IPS-18a (cell line): Measurements from ENCODE around the gene TENT5C.

ENCODE experiments used
- H3K27ac ChIP-seq: one replicate; pipeline ENCODE4 v1.5.1; 2013; ENCODE audit warnings: low read length
- H3K27me3 ChIP-seq: one replicate; pipeline ENCODE4 v1.6.1; 2013; ENCODE audit warnings: mild to moderate bottlenecking, low read length; ENCODE audit not compliant: control insufficient read depth, insufficient read depth
- H3K36me3 ChIP-seq: one replicate; pipeline ENCODE4 v1.6.1; 2013; ENCODE audit warnings: low read depth, low read length; ENCODE audit not compliant: control insufficient read depth
- H3K4me1 ChIP-seq: one replicate; pipeline ENCODE4 v1.6.1; 2013; ENCODE audit warnings: low read depth, low read length; ENCODE audit not compliant: control insufficient read depth
- H3K4me3 ChIP-seq: one replicate; pipeline ENCODE4 v1.5.1; 2013; ENCODE audit warnings: low read length
- H3K9ac ChIP-seq: one replicate; pipeline ENCODE4 v1.6.1; 2013; ENCODE audit warnings: mild to moderate bottlenecking, low read length, moderate library complexity
- H3K9me3 ChIP-seq: one replicate; pipeline ENCODE4 v1.6.1; 2013; ENCODE audit warnings: low read depth, low read length; ENCODE audit not compliant: control insufficient read depth

TENT5C gene

DNA sequence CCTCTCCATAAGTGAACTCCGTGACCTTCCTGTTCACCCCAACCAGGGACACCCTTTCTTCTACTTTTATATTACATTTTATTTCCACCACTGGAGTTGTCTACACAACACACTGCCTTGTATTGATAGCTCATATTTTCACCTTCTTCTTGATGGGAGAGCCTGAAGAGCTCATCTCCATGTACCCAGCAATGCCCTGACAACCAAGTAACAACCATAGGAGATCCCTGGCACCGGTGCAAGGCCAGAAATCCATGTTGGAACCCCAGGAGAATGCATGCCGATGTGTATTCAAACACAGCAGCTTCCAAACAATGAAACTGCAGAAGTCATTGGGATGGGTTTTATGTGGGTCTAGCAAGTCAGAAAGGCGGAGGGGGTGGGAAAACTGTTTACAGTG lies 15.5 kb downstream of the TENT5C start:
- no peaks in the 10 kb centered on the region for H3K4me1 ChIP-seq

DNA sequence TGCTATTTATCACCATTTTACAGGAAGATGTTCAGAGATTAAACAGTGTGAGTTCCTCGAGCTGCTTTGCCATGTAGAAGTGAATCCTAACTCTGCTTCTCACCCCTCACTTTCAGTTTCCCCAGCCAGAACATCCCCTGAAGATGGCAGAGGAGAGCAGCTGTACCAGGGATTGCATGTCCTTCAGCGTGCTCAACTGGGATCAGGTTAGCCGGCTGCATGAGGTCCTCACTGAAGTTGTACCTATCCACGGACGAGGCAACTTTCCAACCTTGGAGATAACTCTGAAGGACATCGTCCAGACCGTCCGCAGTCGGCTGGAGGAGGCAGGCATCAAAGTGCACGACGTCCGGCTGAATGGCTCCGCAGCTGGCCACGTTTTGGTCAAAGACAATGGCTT lies 16.9 kb downstream of the TENT5C start:
- Histone ChIP-seq H3K9ac (no peak overlapping the region), H3K27me3 (no peaks in the 10 kb centered on the region), H3K4me1 (no peaks in the 10 kb centered on the region), H3K4me3 (no peak overlapping the region), H3K27ac (no peak overlapping the region), H3K36me3 (no peaks in the 10 kb centered on the region), H3K9me3 (no peaks in the 10 kb centered on the region)

More for the DNA sequence above, 15.5 kb downstream of the TENT5C start:
- no peak overlapping the region for H3K27ac ChIP-seq
- H3K27me3 ChIP-seq: no peaks in the 10 kb centered on the region
- H3K4me3 ChIP-seq: no peak overlapping the region
- H3K9ac ChIP-seq: no peak overlapping the region
- no peaks in the 10 kb centered on the region for H3K9me3 ChIP-seq
- H3K36me3 ChIP-seq: no peaks in the 10 kb centered on the region

DNA sequence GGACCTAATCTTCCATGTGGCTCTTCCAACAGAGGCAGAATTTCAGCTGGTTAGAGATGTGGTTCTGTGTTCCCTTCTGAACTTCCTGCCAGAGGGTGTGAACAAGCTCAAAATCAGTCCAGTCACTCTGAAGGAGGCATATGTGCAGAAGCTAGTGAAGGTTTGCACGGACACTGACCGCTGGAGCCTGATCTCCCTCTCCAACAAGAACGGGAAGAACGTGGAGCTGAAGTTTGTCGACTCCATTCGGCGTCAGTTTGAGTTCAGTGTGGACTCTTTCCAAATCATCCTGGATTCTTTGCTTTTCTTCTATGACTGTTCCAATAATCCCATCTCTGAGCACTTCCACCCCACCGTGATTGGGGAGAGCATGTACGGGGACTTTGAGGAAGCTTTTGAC lies 17.3 kb downstream of the TENT5C start:
- no peaks in the 10 kb centered on the region for H3K27me3 ChIP-seq
- no peaks in the 10 kb centered on the region for H3K36me3 ChIP-seq
- no peak overlapping the region for H3K27ac ChIP-seq
- H3K9ac ChIP-seq: no peak overlapping the region
- no peak overlapping the region for H3K4me3 ChIP-seq
- H3K4me1 ChIP-seq: no peaks in the 10 kb centered on the region
- H3K9me3 ChIP-seq: no peaks in the 10 kb centered on the region

DNA sequence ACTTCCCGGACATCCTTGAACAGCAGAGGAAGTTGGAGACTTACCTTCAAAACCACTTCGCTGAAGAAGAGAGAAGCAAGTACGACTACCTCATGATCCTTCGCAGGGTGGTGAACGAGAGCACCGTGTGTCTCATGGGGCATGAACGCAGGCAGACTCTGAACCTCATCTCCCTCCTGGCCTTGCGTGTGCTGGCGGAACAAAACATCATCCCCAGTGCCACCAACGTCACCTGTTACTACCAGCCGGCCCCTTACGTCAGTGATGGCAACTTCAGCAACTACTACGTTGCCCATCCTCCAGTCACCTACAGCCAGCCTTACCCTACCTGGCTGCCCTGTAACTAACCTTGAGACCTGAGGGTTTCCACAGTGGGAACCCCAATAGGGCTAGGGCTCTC lies 17.9 kb downstream of the TENT5C start:
- Histone ChIP-seq H3K36me3 (no peaks in the 10 kb centered on the region), H3K27ac (no peak overlapping the region), H3K9me3 (no peaks in the 10 kb centered on the region), H3K9ac (no peak overlapping the region), H3K4me1 (no peaks in the 10 kb centered on the region), H3K27me3 (no peaks in the 10 kb centered on the region), H3K4me3 (no peak overlapping the region)

DNA sequence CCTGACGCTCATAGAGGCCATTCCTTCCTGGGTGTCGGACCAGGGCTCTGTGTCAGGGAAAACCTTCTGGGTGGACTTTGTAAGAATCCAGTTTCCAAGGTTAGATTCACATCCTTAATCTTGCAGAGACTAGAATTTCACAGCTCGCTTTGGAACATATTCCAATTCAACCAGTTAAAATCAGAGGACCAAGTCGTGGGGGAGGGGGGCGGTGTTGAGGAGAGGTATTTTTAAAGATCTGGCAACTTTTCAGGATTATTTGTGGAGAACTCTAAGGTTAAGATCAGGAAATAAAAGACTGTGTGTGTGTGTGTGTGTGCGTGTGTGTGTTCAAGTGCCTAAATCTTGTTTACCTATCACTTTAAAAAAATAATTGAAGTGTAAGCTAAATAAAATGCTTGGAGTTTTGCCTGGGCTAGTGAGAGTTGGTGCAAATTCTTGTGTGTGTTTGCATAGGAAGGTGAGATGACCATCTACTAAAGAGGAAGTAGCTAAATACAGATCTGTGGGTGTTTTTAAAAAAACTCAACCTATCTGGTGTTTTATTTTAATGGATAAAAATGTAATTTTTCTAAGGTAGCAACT lies 21.8 kb downstream of the TENT5C start:
- Histone ChIP-seq H3K27ac (no peak overlapping the region), H3K36me3 (no peaks in the 10 kb centered on the region), H3K4me1 (peaks cover 8% of the 10 kb centered on the region), H3K9me3 (no peaks in the 10 kb centered on the region), H3K4me3 (no peak overlapping the region), H3K9ac (no peak overlapping the region), H3K27me3 (no peaks in the 10 kb centered on the region)

DNA sequence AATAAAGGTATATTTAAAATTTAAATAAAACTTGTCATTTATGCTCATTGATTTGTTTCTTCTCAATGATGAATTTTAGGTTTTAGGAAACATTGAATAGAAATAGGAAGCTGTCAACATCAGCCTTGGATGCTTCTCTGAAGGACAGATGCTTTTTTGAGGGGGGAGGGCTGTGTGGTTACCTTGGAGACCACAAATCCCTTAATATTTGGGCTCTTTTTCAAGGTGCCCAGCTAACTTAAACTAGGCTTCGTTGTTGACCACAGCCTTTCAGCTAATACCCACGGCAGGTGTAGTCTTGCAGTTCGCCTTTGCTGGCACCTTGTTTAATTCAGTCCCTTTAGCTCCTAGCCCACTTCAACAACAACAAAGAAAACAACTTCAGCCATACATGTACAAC lies 22.5 kb downstream of the TENT5C start:
- H3K4me1 ChIP-seq: peaks cover 14% of the 10 kb centered on the region
- no peak overlapping the region for H3K4me3 ChIP-seq
- no peaks in the 10 kb centered on the region for H3K9me3 ChIP-seq
- no peaks in the 10 kb centered on the region for H3K27me3 ChIP-seq
- no peak overlapping the region for H3K9ac ChIP-seq
- no peak overlapping the region for H3K27ac ChIP-seq
- no peaks in the 10 kb centered on the region for H3K36me3 ChIP-seq

DNA sequence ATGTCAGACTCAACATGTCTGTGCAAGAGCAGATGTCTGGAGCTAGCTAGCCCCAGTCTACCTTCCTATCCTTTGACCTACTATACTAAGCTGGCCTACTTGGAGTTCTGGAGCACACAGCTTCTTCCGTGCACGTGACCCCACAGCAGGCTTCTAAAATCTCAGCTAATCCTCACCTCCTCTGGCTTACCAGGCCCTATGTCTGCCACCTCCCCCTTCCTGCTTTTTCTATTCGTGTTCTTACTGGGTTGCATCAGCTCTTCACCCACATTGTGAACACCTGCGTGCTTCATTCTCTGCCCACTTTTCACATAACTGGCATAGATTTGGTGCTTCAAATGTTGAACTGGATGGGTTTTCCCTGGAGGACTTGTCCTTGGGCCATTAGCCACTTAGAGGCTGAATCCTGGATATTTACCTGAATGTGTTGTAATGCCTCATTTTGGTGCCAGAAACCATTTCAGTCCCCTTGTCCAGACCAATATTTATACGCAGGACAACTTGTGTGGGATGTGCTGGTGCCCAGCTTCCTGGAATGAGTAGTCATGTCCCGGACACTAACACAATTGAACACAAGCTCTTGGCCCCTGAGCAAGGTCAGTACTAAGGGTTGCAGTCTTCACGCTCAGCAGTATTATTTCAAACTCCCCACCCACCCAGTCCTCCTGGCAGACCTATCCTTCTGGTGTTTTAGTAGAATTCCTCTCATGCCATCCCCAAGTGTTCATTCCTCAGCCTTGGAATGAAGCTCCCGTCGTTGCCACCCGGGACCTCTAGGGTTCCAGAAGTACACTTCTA lies 24.0 kb downstream of the TENT5C start:
- H3K4me1 ChIP-seq: peaks cover 14% of the 10 kb centered on the region
- H3K36me3 ChIP-seq: no peaks in the 10 kb centered on the region
- no peaks in the 10 kb centered on the region for H3K27me3 ChIP-seq
- H3K9me3 ChIP-seq: no peaks in the 10 kb centered on the region
- no peak overlapping the region for H3K9ac ChIP-seq
- no peak overlapping the region for H3K27ac ChIP-seq
- H3K4me3 ChIP-seq: no peak overlapping the region

DNA sequence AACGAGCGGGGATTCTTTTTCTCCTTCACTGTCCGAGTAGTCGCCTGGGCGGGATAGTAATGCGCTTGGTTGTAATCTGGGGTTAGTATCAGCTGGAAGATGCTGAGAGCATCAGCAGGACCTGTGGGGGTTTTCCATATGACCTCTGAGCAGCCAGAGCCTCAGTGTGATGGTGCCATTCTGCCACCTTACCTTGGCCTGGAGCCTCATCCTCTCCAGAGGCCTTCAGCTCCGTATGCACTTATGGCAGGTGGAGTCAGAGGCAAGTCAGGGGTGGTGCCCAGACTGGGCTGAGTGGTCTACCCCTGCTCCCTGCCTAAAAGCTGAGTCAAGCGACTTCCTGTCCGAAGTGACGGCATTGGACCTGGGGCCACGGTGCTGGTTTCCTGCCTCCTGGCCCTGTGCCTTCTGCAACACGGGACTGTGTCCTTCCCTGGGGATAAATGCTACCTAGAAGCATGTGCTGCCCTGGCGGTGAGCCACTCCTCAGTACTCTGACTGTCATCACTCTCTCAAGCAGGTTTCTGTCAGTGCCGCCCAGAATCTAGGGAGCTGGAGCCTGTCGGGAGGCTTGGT lies 24.7 kb downstream of the TENT5C start:
- Histone ChIP-seq H3K27ac (no peak overlapping the region), H3K4me3 (no peak overlapping the region), H3K9ac (no peak overlapping the region), H3K36me3 (no peaks in the 10 kb centered on the region), H3K9me3 (no peaks in the 10 kb centered on the region), H3K27me3 (no peaks in the 10 kb centered on the region), H3K4me1 (peaks cover 14% of the 10 kb centered on the region)

DNA sequence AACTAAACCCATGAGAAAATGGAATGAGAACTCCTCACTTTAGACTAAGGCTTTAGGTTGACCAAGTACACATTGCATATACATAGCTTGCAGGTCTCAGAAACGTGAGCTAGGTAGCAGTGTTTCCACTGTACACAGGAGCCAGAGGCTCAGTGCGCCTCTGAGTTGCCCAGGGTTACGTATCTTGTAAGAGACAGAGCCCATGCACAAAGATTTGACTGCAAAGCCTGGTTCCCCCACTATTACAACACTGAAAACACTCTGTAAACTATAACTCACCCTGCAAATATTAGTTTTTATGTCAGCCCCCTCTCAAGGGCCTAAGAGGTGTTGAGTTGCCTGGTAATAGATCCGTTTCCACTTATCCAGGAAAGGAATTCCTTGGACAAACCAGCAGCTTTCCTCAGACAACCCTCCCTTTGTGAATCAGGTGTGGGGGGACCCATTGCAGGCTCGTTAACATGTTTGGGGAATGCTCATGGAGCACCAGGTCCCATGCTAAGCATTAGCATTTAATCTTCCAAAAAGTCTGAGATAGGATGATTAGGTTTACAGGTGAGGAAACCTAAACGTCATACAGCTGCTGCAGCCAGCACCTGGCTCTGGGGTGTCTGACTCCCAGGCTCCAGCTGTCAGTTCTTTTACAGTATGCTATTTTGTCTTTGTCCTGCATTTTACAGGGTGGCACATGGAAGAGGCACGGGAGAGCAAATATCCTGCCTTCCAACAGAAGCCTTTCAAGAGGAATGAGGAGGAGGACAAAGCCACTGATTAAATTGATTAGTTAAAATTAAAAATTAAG lies 25.7 kb downstream of the TENT5C start:
- no peak overlapping the region for H3K9ac ChIP-seq
- H3K4me3 ChIP-seq: no peak overlapping the region
- no peaks in the 10 kb centered on the region for H3K27me3 ChIP-seq
- peaks cover 14% of the 10 kb centered on the region for H3K4me1 ChIP-seq
- no peak overlapping the region for H3K27ac ChIP-seq
- no peaks in the 10 kb centered on the region for H3K9me3 ChIP-seq
- H3K36me3 ChIP-seq: no peaks in the 10 kb centered on the region

DNA sequence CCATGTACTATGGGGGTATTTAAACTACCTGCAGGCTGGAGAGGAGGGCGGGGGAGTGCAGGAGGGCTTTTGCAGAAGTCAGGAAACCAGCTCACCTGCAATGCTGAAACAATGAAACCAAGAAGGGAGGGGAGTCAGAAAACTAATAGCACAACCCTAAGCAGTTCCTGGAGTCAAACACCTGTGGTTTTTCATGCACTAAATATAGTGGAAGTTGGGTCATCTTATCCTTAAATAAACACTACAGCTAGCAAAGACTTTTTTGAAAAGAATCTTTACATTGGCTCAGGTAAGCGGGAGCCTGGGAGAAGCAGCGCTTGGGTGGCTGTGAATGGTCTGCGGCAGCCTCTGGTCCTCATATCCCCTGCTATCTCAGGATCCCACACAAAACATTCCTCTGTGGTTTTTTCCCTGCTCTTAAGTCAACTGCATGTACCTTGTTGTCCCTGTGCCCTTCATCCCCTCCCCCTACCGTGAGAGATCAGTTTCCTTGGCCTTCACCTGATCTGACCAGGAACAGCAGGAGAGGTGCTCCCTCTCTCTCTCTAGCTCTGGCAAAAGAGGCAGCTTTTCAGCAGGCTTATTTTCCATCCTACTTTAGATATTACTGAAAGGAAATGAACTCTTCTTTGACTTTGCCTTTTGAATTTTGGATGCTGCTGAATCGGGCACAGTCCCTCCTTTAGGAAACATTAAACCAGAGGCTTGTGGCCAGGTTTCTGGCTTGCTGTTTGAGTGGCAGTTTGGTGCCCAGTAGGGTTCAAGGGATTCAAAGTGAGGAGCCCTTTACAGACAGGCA lies 26.6 kb downstream of the TENT5C start:
- H3K9ac ChIP-seq: no peak overlapping the region
- H3K4me3 ChIP-seq: no peak overlapping the region

DNA sequence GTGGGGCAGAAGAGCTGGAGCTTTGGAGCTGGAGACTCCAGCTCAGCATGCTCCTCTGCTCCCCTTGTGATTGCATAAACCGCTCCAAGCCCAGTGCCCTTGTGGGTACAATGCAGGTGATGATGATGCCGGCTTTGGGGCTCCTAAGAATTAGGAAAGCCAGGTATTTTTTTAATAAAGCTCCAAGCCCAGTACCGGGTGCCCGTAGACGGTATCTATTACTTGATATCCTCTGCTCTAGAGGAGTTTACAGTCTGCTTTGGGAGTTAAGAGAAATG lies 27.2 kb downstream of the TENT5C start:
- Histone ChIP-seq H3K9me3 (no peaks in the 10 kb centered on the region), H3K36me3 (no peaks in the 10 kb centered on the region), H3K9ac (no peak overlapping the region), H3K4me1 (peaks cover 14% of the 10 kb centered on the region), H3K27me3 (no peaks in the 10 kb centered on the region), H3K4me3 (no peak overlapping the region), H3K27ac (no peak overlapping the region)

More for the DNA sequence above, 26.6 kb downstream of the TENT5C start:
- H3K27me3 ChIP-seq: no peaks in the 10 kb centered on the region
- no peaks in the 10 kb centered on the region for H3K9me3 ChIP-seq
- H3K4me1 ChIP-seq: peaks cover 14% of the 10 kb centered on the region
- H3K36me3 ChIP-seq: no peaks in the 10 kb centered on the region
- no peak overlapping the region for H3K27ac ChIP-seq
